Uterus (tissue), 4 donors: ENCODE measurements around the gene ABCC4. TPM values are rescaled to one million over a fixed set of nuclear protein-coding genes. Genes with fewer than 3 reads are reported as not detected.

Experiments used
- DNase-seq, 2 donors: peaks; one replicate each; pipeline ENCODE4 v3.0.0-alpha.2; 2019 to 2020
- H3K27ac ChIP-seq, 2 donors: fragments of 200-600 bp; sonication (generic); 1 replicate in 1 of 2; 2 replicates in 1 of 2; pipeline ENCODE4 v1.5.1; 2016 to 2018
- H3K27me3 ChIP-seq, 2 donors: fragments of 200-600 bp; sonication (generic); one replicate each; pipeline ENCODE4 v1.5.1; 2018 to 2019; ENCODE audit warnings: control low read depth in 1 of 2
- H3K36me3 ChIP-seq, 2 donors: fragments of 200-600 bp; sonication (generic); one replicate each; pipeline ENCODE4 v1.5.1; 2019; ENCODE audit warnings: control low read depth in 1 of 2
- H3K4me1 ChIP-seq, 2 donors: fragments of 200-600 bp; sonication (generic); one replicate each; pipeline ENCODE4 v1.5.1; 2018 to 2019; ENCODE audit warnings: control low read depth in 1 of 2
- H3K4me3 ChIP-seq, 2 donors: fragments of 200-600 bp; sonication (generic); 1 replicate in 1 of 2; 2 replicates in 1 of 2; pipeline ENCODE4 v1.5.1; 2018 to 2019; ENCODE audit warnings: mild to moderate bottlenecking in 1 of 2
- H3K9me3 ChIP-seq, 2 donors: fragments of 200-600 bp; sonication (generic); one replicate each; pipeline ENCODE4 v1.5.1; 2019; ENCODE audit warnings: control low read depth in 1 of 2
- POLR2A ChIP-seq, 2 donors: fragments of 450-650 bp; IDR thresholded peaks; one replicate each; pipeline ENCODE4 v1.6.1; 2016; ENCODE audit warnings: antibody characterized with exemption in 2 of 2, mild to moderate bottlenecking in 1 of 2, moderate library complexity in 1 of 2
- intact Hi-C: fragments of 100-400 bp; cut with DNase I; formaldehyde crosslinking; loops from one replicate; pipeline ENCODE4 v1.15.1; 2023; ENCODE audit warnings: low total_unique reads
- total RNA-seq, 4 donors: library from RNA; depleted of rRNA in 3 of 4; stranded (reverse); fragments of >200 nt in 3 of 4; gene quantifications; one replicate each; pipeline versions ENCODE4 v1.1.0 to v1.2.4, GENCODE V29; 2014 to 2023
- TF ChIP-seq, protein P1 (sequence below), 4 experiments: fragments of 200-600 bp in 2 of 4; fragments of 450-650 bp in 2 of 4; sonication (generic) in 2 of 4; IDR thresholded peaks; one replicate each; pipeline ENCODE4 v1.5.1; 2016 to 2019; ENCODE audit warnings: antibody characterized with exemption in 4 of 4, mild to moderate bottlenecking in 2 of 4, moderate library complexity in 1 of 4
- donor health status: DM: yes; HTN: yes; CAD: no.

Gene ABCC4
- total RNA-seq, 4 donors from 2014 or later = 13.8 to 37.7 (median 25.3) TPM

DNA sequence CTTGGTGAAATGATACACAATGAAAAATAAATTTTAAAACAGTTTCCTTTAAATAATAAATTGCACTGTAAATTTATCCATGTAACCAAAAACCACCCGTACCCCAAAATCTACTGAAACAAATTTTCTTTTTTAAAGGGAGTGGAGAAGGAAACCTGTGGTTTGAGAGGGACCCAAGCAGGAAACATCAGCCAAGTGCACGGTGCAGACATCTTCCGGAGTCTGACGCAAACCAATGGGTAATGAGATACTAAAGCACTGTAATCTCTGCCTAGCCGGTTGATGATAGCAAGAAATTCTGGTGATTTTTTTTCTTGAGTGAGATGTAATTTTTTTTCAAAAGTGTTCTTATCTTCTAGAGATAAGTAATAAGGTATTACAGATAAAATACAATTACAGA is 115.4 kb downstream of the ABCC4 start:
- DNase-seq = no peak

DNA sequence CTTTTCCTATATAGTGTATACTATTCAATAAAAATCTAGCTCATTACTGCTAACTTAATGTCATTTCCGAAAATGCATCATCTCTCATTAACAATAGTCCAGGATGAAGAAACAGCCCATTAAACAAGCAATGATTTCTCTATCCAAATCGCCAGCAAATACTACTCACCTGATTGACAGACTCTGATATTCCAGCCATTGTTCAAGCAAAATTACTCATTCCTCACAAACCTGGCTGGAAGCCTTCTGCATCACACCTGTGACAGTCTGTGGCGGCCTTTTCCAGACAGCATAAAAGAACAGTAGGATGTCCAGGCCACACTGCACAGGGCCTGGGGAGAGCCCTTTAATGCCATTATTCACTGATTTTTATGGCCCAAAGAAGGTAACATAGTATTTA is 115.9 kb downstream of the ABCC4 start:
- H3K27me3 ChIP-seq = no peaks in the 10 kb centered on the region
- H3K4me1 ChIP-seq = no peaks in the 10 kb centered on the region
- intact Hi-C loops = no loop called here
- H3K9me3 ChIP-seq = no peaks in the 10 kb centered on the region
- no peak overlapping the region for H3K27ac ChIP-seq
- H3K4me3 ChIP-seq = no peak overlapping the region
- TF ChIP-seq, protein P1, sequence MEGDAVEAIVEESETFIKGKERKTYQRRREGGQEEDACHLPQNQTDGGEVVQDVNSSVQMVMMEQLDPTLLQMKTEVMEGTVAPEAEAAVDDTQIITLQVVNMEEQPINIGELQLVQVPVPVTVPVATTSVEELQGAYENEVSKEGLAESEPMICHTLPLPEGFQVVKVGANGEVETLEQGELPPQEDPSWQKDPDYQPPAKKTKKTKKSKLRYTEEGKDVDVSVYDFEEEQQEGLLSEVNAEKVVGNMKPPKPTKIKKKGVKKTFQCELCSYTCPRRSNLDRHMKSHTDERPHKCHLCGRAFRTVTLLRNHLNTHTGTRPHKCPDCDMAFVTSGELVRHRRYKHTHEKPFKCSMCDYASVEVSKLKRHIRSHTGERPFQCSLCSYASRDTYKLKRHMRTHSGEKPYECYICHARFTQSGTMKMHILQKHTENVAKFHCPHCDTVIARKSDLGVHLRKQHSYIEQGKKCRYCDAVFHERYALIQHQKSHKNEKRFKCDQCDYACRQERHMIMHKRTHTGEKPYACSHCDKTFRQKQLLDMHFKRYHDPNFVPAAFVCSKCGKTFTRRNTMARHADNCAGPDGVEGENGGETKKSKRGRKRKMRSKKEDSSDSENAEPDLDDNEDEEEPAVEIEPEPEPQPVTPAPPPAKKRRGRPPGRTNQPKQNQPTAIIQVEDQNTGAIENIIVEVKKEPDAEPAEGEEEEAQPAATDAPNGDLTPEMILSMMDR (IDR thresholded peaks at IDR 0.05) = no peak
- no peak for TF ChIP-seq POLR2A (IDR thresholded peaks at IDR 0.05)
- H3K36me3 ChIP-seq = no peaks in the 10 kb centered on the region
- DNase-seq = no peak

More for the DNA sequence above, 115.4 kb downstream of the ABCC4 start:
- Histone ChIP-seq H3K27ac (no peak overlapping the region), H3K9me3 (no peaks in the 10 kb centered on the region), H3K4me3 (no peak overlapping the region), H3K36me3 (no peaks in the 10 kb centered on the region), H3K27me3 (no peaks in the 10 kb centered on the region), H3K4me1 (no peaks in the 10 kb centered on the region)
- intact Hi-C loops = no loop called here
- TF ChIP-seq POLR2A (IDR thresholded peaks at IDR 0.05) = no peak
- TF ChIP-seq, protein P1 (IDR thresholded peaks at IDR 0.05) = no peak

DNA sequence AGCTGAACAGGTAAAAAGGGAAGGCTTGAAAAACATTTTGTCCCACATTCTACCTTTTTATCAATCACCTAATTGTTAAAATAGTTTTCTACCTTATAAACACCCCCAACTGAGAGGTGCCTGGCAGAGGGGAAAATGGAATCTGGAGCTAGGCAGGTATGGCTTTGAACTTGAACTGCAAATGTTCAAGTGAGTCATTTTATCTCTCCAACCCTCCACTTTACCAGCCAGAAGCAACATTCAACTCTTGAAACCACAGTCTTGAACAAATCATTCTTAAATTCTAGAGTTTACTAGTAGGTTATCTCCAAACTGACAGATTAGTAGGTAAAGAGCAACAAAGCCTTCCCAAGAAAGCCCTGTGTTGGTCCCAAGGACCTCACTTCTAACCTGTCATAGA is 116.9 kb downstream of the ABCC4 start:
- H3K27me3 ChIP-seq = no peaks in the 10 kb centered on the region
- no peak for DNase-seq
- no peaks in the 10 kb centered on the region for H3K4me1 ChIP-seq
- no peaks in the 10 kb centered on the region for H3K9me3 ChIP-seq
- intact Hi-C loops = no loop called here
- no peak for TF ChIP-seq POLR2A (IDR thresholded peaks at IDR 0.05)
- TF ChIP-seq, protein P1 (IDR thresholded peaks at IDR 0.05) = no peak
- no peaks in the 10 kb centered on the region for H3K36me3 ChIP-seq
- no peak overlapping the region for H3K27ac ChIP-seq
- H3K4me3 ChIP-seq = no peak overlapping the region

DNA sequence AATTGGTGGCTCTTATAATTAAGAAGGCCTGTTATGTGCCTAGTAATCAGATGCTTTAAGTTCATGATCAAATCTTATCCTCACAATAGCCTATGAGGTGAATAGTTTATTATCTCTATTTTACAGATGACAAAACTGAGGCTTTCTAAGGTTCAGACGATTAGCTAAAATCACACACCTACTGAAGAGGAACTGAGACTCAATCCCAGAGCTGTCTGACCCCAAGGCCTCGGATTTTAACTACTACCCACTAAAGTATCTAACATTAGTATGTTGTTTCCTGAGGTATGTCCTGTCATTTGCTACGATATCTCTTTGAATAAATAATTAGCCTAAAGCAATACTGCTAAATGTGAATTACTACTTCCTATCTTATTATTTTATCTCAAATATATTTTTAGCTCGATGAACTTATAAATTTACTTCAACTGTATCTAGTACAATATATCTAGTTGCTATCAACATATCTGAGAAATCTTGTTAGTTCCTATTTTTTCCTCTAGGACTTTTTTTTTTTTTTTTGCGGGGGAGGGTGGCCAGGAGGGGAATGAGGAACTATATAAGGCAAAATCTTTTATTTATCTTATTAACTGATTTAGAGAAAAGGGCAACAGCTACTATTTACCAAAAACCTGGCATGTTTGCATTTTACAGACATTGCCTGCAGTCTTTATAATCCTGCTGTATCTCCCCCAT is 118.5 kb downstream of the ABCC4 start:
- TF ChIP-seq, protein P1 (IDR thresholded peaks at IDR 0.05) = no peak
- no peak for TF ChIP-seq POLR2A (IDR thresholded peaks at IDR 0.05)
- Histone ChIP-seq H3K36me3 (no peaks in the 10 kb centered on the region), H3K4me3 (no peak overlapping the region), H3K27ac (no peak overlapping the region), H3K9me3 (no peaks in the 10 kb centered on the region), H3K27me3 (no peaks in the 10 kb centered on the region), H3K4me1 (no peaks in the 10 kb centered on the region)
- intact Hi-C loops = no loop called here
- no peak for DNase-seq

DNA sequence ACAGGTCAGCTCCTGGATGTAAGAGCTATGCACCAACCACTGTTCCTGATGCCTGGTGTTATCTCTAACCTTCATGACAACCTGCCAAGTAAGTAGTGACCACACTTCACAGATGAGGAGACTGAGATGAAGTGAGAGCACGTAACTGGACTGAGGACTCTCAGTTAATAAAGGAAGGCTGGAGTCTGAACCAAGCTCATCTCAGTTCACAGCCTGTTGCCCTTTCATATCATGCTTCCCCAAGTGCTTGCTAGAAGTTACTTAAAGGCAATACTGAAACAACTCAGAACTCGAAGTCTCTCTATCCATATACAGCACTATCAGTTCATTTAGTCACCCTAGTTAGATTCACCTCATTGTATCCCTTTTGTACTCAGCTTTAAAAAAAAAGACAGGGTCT is 119.7 kb downstream of the ABCC4 start:
- intact Hi-C loops = no loop called here
- TF ChIP-seq POLR2A (IDR thresholded peaks at IDR 0.05) = no peak
- TF ChIP-seq, protein P1 (IDR thresholded peaks at IDR 0.05) = no peak
- Histone ChIP-seq H3K9me3 (no peaks in the 10 kb centered on the region), H3K27me3 (no peaks in the 10 kb centered on the region), H3K27ac (no peak overlapping the region), H3K4me3 (no peak overlapping the region), H3K36me3 (no peaks in the 10 kb centered on the region), H3K4me1 (no peaks in the 10 kb centered on the region)
- no peak for DNase-seq
